Measurements from ENCODE around the gene SPACA6. TPM values are rescaled to one million over a fixed set of nuclear protein-coding genes. Genes with fewer than 3 reads are reported as not detected.

SPACA6 gene
- total and polyA plus RNA-seq, 12 donors, result 2.2 to 291 (median 25.2) TPM

DNA sequence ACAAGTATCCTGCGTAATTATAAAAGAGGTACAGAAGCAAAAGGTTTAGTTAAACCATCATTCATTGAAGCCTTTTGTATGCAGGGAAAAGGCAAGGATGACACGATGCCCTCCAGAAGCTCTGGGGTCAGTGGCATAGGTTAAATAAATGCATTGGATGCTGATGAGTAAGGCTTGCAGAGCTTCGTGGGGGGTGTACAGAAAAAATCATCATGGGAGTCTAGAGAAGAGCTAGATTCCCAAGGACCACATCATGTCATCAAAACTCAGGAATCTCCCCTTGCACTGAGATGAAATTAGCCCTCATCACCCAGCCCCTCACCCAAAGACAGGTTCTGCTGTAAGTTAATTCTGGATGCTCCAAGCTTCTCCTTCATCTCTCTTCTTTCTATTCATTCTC is 50.3 kb downstream of the SPACA6 start:
- DNase-seq, result no peak
- WGBS, 4 donors, result 57 to 66% (median 61%) methylated on average over 3 of the region's 3 CpGs
- Histone ChIP-seq H3K36me3 (replicated peaks in 1 of 2) (no peaks in the 10 kb centered on the region), H3K27ac (no peak overlapping the region), H3K4me3 (no peak overlapping the region), H3K27me3 (no peaks in the 10 kb centered on the region), H3K9me3 (replicated peaks in 1 of 3) (no peaks in the 10 kb centered on the region), H3K4me1 (replicated peaks in 1 of 2) (no peaks in the 10 kb centered on the region)
- TF ChIP-seq CTCF (IDR thresholded peaks at IDR 0.05) (no peak), POLR2A (IDR thresholded peaks at IDR 0.05) (no peak)
- intact Hi-C loops (cut with DNase I), result no loop called here

DNA sequence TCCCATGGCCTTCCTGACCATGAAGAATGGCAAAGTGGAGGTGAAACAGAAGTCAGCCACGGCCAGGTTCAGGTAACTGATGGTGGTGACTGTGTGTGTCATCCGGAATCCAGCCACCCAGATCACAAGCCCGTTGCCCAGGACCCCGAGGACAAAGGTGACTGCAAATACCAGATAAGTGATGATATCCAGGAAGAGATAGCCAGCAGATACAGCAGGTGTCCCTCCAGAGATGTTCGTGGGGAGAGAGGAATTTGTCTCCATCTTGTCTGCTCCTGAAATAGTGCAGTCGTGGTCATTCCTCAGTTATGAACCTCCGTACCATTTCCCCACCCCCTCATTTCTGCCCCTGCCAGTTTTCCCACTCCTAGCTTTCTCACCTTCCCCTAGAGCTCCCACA is 53.6 kb downstream of the SPACA6 start:
- Histone ChIP-seq H3K27ac (no peak overlapping the region), H3K9me3 (replicated peaks in 1 of 3) (no peaks in the 10 kb centered on the region), H3K27me3 (no peaks in the 10 kb centered on the region), H3K36me3 (replicated peaks in 1 of 2) (no peaks in the 10 kb centered on the region), H3K4me3 (no peak overlapping the region), H3K4me1 (replicated peaks in 1 of 2) (no peaks in the 10 kb centered on the region)
- no peak for DNase-seq
- WGBS, 4 donors, result 63 to 76% (median 71%) methylated on average over 7 of the region's 7 CpGs
- intact Hi-C loops (cut with DNase I), result no loop called here
- TF ChIP-seq CTCF (IDR thresholded peaks at IDR 0.05) (no peak), POLR2A (IDR thresholded peaks at IDR 0.05) (no peak)

- WGBS, 4 donors, result 70 to 82% (median 73%) methylated on average over 4 of the region's 4 CpGs
- H3K4me3 ChIP-seq, result peak overlapping the region in 1 of 4 donors; percentile 44
- H3K27ac ChIP-seq, result no peak overlapping the region
Measured at GRCh38 chr19:51749979-51750378, 56.8 kb downstream of the SPACA6 start.

DNA sequence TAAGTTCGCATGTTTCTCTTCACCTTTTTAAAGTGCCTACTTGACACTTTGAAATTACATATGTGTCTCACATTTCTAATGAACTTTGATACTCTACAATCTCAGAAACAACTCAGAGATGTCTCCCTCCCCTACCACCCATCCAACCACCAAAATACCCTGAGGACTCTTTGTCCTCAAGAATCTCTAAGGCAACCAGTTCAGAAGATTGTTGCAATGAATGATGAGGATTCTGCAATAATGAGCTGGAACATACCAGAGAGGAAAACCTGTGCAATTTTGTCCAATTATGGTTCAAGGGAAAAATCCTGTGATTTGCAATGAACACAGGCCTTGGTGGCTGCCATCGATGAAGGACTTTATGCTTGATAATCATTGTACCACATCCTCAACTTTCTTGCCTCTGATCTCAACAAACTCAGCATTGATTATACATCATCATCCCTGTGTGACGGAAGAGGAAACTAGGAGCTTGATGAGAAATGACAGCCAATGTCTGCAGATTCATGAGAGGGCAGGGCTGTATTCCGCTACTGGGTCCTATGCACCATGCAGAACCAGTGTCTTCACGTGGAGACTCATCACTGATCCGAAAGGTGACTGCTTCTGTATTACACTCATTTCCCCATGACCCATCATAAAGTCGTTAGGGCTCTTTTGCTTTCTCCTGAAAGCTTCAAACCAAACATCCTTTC is 57.4 kb downstream of the SPACA6 start:
- intact Hi-C loops (cut with DNase I), result no loop called here
- TF ChIP-seq CTCF (IDR thresholded peaks at IDR 0.05) (no peak), POLR2A (IDR thresholded peaks at IDR 0.05) (no peak)
- H3K27me3 ChIP-seq, result no peaks in the 10 kb centered on the region
- no peaks in the 10 kb centered on the region for H3K9me3 ChIP-seq (replicated peaks in 1 of 3)
- H3K27ac ChIP-seq, result peak overlapping the region in 1 of 5 donors; percentile 78
- 62 to 74% (median 68%) methylated on average over 7 of the region's 7 CpGs for WGBS, 4 donors
- H3K36me3 ChIP-seq (replicated peaks in 1 of 2), result no peaks in the 10 kb centered on the region
- no peaks in the 10 kb centered on the region for H3K4me1 ChIP-seq (replicated peaks in 1 of 2)
- no peak for DNase-seq
- peak overlapping the region in 1 of 4 donors; percentile 44 for H3K4me3 ChIP-seq

More at GRCh38 chr19:51749979-51750378, 56.8 kb downstream of the SPACA6 start:
- no peak for DNase-seq
- intact Hi-C loops (cut with DNase I), result no loop called here
- Histone ChIP-seq H3K9me3 (replicated peaks in 1 of 3) (no peaks in the 10 kb centered on the region), H3K4me1 (replicated peaks in 1 of 2) (no peaks in the 10 kb centered on the region), H3K27me3 (no peaks in the 10 kb centered on the region), H3K36me3 (replicated peaks in 1 of 2) (no peaks in the 10 kb centered on the region)
- TF ChIP-seq CTCF (IDR thresholded peaks at IDR 0.05), result no peak
- TF ChIP-seq POLR2A (IDR thresholded peaks at IDR 0.05), result no peak
